GM13977 (cell line): Measurements from ENCODE around the gene AUTS2.

Source experiments
- DNase-seq: peaks from one replicate; pipeline ENCODE4 v3.0.0; 2012; ENCODE audit warnings: low spot score
- in situ Hi-C: fragments of 300-500 bp; cut with MboI; formaldehyde crosslinking; loops from one replicate; pipeline ENCODE4 v1.12.0; 2022; ENCODE audit warnings: low sequenced_read_pairs, low pct_unique_long_range_greater_than_20kb, mixed read lengths, inconsistent platforms; ENCODE audit not compliant: unreplicated experiment
- TF ChIP-seq, protein P1 (sequence below): IDR thresholded peaks from 2 replicates; pipeline ENCODE4 v1.5.1; 2012; ENCODE audit warnings: mild to moderate bottlenecking, control low read depth; ENCODE audit not compliant: insufficient read depth; ENCODE audit errors: extremely low read depth, missing control alignments

The AUTS2 gene

DNA sequence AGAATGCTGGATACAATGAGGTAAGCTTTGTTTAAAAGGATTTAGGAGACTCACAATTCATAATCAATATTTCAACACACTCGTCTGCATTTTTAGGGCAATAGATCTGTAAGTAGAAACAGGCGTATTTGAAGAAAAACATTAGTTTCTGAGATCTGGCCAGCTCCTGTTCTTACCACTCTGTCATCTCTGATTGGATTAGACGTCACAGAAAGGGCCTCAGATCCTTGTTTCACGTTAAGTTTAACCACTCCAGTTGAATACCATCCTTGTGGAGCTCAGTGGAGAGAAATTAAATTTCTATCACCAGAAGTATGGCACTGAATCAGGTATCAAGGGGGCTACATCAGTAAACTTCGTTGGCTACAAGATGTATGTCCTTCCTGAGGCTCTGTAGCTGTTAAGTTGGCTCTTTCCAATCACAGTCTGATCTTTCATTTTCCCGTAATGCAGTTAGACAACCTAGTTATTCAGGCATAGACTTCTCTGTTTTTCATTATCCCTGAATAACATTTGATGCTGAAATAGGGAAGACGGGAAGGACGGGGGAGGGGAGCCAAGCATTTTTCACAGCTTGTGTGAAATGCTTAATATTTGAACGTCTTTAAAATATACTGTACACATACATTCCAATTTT, 874.4 kb downstream of the AUTS2 start:
- TF ChIP-seq, protein P1, sequence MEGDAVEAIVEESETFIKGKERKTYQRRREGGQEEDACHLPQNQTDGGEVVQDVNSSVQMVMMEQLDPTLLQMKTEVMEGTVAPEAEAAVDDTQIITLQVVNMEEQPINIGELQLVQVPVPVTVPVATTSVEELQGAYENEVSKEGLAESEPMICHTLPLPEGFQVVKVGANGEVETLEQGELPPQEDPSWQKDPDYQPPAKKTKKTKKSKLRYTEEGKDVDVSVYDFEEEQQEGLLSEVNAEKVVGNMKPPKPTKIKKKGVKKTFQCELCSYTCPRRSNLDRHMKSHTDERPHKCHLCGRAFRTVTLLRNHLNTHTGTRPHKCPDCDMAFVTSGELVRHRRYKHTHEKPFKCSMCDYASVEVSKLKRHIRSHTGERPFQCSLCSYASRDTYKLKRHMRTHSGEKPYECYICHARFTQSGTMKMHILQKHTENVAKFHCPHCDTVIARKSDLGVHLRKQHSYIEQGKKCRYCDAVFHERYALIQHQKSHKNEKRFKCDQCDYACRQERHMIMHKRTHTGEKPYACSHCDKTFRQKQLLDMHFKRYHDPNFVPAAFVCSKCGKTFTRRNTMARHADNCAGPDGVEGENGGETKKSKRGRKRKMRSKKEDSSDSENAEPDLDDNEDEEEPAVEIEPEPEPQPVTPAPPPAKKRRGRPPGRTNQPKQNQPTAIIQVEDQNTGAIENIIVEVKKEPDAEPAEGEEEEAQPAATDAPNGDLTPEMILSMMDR, result no peak
- in situ Hi-C loops, result no loop called here
- no peak for DNase-seq

DNA sequence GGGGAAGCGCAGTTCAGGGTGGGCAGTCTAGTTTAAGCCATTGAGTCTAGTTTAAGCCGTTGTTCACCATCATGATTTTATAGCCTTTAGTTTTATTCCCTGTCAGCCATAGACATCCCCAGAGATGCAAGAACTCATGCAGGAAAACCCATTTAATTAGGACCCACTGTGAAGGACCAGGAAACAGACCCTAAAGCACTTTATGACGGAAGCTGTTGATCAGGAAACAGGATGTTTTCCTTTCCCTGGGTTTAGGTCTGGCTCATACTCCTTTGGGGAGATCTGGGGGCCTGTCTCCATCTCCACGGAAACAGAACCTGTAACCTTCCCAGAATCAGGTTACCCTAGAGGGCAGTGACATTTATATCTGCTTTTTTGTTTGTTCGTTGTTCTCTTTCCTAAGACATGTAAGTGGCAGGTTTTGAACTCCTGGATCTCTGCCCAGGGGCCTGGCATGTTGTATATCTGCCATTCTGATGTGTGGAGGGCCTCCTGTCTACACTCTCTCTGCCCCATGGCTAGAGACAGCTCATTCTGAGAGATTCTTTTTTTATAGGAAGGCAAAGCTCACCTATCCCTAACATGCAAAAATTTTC, 876.5 kb downstream of the AUTS2 start:
- no peak for DNase-seq
- TF ChIP-seq, protein P1, result no peak
- in situ Hi-C loops, result no loop called here

DNA sequence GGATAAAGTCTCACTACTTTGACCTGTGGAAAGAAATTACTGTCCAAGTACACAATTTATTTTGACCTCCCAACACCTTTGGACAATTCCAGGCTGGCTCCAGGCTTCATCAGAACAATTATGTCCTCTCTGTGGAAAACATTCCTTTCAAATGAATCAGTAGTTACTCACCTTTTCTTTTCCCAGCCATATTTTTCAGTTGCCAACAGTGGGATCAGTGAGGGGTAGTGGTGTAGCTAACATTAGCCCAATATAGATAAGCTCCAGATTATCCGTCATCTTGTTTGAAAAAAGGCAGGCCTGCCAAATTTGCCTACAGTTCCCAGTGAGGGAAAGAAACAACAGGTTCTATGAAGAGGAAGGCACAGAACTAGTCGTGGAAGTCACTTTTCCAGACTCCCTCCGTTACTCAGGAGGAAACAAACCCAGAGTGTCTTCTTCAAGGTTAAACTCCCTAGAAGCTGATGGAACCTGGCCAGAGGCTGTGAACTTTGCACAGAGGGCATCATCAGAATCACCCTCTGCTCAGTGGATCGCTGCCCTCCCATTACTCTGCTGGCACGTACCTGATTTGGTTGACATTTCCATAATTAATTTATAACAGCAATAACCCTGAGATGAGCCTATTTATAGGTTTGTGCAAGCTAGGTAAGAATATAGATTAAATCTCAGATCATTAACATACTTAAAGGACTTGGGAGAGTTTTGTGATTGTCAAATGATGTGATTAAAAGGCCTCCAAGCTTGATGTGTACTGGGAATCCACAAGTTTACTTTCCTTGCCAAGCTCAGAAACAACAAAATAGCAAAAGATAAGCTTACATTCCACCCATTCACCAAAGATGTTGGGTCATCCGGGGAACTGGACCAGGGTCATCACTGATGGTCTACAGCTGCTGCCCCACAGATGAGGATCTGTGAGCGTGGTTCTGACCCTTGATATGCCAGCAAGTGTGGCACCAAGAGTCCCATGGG, 879.0 kb downstream of the AUTS2 start:
- in situ Hi-C loops, result no loop called here
- no peak for DNase-seq
- TF ChIP-seq, protein P1, result no peak

DNA sequence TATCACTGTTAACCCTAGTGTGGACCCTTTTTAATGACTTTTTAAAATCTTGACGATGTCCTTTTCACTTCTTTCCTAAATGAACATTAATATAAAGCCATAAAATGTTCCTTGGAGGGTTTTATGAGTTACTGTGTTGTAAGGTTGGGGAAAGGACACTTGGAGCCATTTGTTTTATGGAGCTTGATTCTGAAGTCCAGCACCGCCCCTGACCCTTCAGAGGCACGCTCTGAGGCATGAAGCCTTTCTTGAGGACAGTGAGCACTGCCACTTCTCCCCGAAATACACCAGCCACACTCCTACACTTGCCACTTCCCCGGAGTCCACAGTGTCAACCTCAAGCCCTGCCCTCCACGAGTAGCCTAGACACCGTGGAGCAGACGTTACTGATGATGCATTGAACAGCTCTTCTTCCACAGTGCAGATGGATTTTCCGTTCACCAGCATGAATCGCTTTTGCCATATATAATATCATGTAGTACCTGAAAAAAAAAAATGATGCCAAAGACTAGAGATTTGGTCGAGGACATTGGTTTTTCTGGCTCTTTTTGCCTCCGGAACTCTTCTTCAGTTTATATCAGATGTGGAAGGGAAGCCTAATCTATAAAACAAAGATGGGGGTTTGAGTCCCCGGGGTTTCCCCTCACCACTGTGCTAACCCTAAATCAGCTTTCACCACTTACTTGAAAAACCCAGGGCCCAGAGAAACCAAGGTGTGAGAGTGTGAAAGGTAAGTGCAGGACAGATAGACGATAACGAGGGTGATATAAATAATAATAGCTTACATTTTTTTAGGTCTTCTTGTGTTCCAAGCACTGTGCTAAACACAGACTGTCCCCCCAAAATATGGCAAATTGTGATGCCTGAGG, 881.1 kb downstream of the AUTS2 start:
- DNase-seq, result no peak
- in situ Hi-C loops, result no loop called here

DNA sequence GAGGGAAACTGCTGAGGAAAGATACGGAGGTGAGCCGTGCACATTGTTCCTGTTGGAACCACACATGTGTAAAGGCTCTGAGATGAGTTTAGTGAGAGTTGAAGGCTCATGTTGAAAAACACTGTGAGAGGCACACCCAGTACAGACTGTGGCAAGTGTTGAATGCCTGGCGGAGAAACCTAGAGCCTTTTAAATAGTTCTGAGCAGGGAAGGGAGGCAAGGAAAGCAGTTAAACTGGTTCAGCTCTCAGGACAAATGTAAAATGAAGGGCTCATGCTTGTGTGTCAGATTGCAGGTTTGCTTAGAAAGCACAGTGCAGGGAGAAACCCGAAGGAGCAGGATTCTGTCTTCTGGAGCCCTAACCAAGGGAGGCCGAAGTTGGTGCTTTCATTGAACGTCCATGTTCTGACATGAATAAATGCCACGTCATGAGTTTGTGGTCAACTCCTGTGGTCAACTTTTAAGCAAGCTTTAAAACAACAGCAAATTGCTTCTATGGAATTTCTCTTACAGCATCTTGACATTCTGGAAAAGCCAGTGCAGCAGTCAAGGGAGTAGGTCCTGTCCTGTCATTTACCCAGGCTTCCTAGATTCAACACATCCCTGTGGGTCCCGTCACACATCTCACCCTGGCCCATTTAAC, 882.8 kb downstream of the AUTS2 start:
- TF ChIP-seq, protein P1, result no peak
- in situ Hi-C loops, result no loop called here
- no peak for DNase-seq

More for the DNA sequence above, 881.1 kb downstream of the AUTS2 start:
- TF ChIP-seq, protein P1, result no peak
